ENCODE data around the gene ARHGEF6. TPM values are rescaled to one million over a fixed set of nuclear protein-coding genes. Genes with fewer than 3 reads are reported as not detected.

ARHGEF6 gene
- total RNA-seq, 2 experiments from 2014 or later, result 44.5 to 53.6 TPM

DNA sequence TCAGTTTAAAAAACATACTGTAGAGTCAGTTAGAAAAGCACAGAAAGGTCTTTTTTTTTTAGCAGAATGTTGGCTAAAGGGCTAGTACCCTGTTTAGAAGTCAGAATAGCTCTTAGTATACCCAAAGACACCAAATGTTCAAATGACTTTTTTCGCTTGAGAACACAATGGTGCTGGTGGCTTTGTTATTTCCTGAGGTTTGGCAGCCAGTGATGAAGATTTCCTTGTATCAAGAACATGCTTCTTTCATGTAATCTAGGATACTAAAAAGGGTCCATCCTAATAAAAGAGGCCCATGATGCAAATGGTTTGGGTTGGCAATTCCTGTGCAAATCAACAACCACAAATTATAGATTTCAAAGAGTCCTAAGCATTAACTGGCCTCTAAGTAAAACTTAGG lies 153.8 kb downstream of the ARHGEF6 start:
- ATAC-seq (peak; percentile 6), DNase-seq (no peak)
- intact Hi-C loops (cut with DNase I, micrococcal nuclease), result loop anchor here (1.0 to 2.0 kb wide), 6 partner anchors 10 to 42 kb away; no protein-coding TSS in a partner anchor
- ChIA-PET CTCF (interaction anchor here (0.9 to 2.2 kb wide), 3 partner anchors 10 to 25 kb away, joined by 3 to 6 read pairs (median 6); no protein-coding TSS in a partner anchor), POLR2A (interaction anchor here (0.6 to 3.1 kb wide), 8 partner anchors 8 to 67 kb away, joined by 3 to 20 read pairs (median 4); no protein-coding TSS in a partner anchor)
- H3K36me3 Mint-ChIP-seq (ENCODE audit: low read depth), result peaks cover 8% of the 10 kb centered on the region
- H3K27ac Mint-ChIP-seq, result peak overlapping the region; percentile 93
- H3K4me3 Mint-ChIP-seq, result no peak overlapping the region
- no peaks in the 10 kb centered on the region for H3K9me3 Mint-ChIP-seq (ENCODE audit: low read depth)
- H3K4me1 Mint-ChIP-seq, result peaks cover 89% of the 10 kb centered on the region
- H3K27me3 Mint-ChIP-seq, result no peaks in the 10 kb centered on the region

DNA sequence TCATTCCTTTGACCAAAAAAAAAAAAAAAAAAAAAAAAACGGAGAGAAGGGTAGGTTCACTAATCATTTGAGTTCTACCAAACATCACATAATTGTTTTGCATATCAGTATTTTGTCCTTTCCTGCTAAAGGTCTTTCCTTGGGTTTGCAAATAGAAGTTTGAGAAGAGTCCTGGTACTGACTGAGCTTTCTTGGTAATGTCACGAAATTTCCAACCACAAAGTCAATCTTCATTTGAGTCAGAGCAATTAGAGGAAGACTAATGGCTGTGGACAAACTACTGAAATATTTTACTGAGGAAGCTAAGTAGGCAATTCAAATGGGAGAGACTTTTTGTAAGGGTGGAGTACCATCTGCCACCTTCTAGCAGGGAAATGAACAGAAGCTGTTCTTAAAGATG lies 154.5 kb downstream of the ARHGEF6 start:
- ATAC-seq (peak; percentile 20), DNase-seq (no peak)
- H3K4me1 Mint-ChIP-seq, result peaks cover 92% of the 10 kb centered on the region
- H3K27me3 Mint-ChIP-seq, result no peaks in the 10 kb centered on the region
- peaks cover 8% of the 10 kb centered on the region for H3K36me3 Mint-ChIP-seq (ENCODE audit: low read depth)
- POLR2A ChIA-PET, result interaction anchor here (0.6 to 3.1 kb wide), 6 partner anchors 8 to 42 kb away, joined by 3 to 20 read pairs (median 4); no protein-coding TSS in a partner anchor
- no peak overlapping the region for H3K4me3 Mint-ChIP-seq
- intact Hi-C loops (cut with DNase I, micrococcal nuclease), result loop anchor here (2.0 kb wide), 2 partner anchors 27 to 41 kb away; no protein-coding TSS in a partner anchor
- no peaks in the 10 kb centered on the region for H3K9me3 Mint-ChIP-seq (ENCODE audit: low read depth)
- CTCF ChIA-PET, result interaction anchor here (0.9 to 2.2 kb wide), 3 partner anchors 9 to 26 kb away, joined by 3 to 6 read pairs (median 6); no protein-coding TSS in a partner anchor
- H3K27ac Mint-ChIP-seq, result peak overlapping the region; percentile 93

DNA sequence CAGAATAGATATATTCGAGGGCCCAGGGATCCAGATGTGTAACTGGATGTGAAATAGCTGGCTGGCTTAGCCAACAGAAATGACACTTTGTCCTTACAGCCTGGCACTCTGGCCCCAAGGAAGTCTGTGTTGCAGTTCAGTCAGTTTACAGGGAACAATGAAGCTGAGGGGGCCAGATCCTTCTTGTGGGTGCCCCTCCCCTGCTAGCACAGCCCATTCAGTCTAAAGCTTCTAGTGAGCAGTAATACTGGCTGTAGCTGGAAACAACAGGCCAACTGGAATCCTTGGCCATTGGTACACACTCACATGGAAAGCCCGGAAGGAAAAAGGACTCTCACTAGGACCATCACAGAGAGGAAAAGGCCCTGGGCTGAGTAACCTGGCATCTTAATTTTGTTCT lies 155.5 kb downstream of the ARHGEF6 start:
- DNase-seq (no peak), ATAC-seq (no peak)
- H3K27me3 Mint-ChIP-seq, result no peaks in the 10 kb centered on the region
- H3K36me3 Mint-ChIP-seq (ENCODE audit: low read depth), result peaks cover 8% of the 10 kb centered on the region
- intact Hi-C loops (cut with DNase I, micrococcal nuclease), result no loop called here
- ChIA-PET CTCF (interaction anchor here (1.0 kb wide), 1 partner anchor 23 kb away, joined by 3 read pairs; no protein-coding TSS in a partner anchor), POLR2A (interaction anchor here (3.1 kb wide), 1 partner anchor 33 kb away, joined by 20 read pairs; no protein-coding TSS in a partner anchor)
- H3K9me3 Mint-ChIP-seq (ENCODE audit: low read depth), result no peaks in the 10 kb centered on the region
- no peak overlapping the region for H3K4me3 Mint-ChIP-seq
- H3K4me1 Mint-ChIP-seq, result peaks cover 90% of the 10 kb centered on the region
- peak overlapping the region; percentile 92 for H3K27ac Mint-ChIP-seq

DNA sequence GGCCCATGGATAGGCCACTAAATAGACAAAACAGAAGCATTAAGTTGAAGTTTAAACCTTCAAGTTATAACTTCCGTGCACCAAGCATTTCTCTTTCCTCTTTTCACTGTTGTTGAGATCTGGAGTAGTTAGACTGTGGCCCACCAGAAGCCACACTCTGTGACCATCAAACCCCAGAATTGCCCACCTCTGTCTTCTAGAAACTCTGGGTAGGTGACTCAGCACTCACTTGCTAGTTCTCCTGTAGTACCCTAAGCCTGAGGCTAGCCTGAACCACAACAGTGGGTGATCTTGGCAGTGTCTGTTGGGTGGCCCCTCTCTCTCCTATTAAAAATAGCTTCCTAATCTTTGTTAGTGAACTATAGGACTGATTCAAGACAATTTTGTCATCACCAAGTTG lies 157.3 kb downstream of the ARHGEF6 start:
- Mint-ChIP-seq H3K27me3 (no peaks in the 10 kb centered on the region), H3K9me3 (ENCODE audit: low read depth) (no peaks in the 10 kb centered on the region), H3K4me3 (no peak overlapping the region), H3K4me1 (peaks cover 90% of the 10 kb centered on the region), H3K27ac (peak overlapping the region; percentile 12), H3K36me3 (ENCODE audit: low read depth) (peaks cover 5% of the 10 kb centered on the region)
- POLR2A ChIA-PET, result no interaction called here
- intact Hi-C loops (cut with DNase I, micrococcal nuclease), result no loop called here
- CTCF ChIA-PET, result no interaction called here
- DNase-seq, result no peak
- no peak for ATAC-seq

DNA sequence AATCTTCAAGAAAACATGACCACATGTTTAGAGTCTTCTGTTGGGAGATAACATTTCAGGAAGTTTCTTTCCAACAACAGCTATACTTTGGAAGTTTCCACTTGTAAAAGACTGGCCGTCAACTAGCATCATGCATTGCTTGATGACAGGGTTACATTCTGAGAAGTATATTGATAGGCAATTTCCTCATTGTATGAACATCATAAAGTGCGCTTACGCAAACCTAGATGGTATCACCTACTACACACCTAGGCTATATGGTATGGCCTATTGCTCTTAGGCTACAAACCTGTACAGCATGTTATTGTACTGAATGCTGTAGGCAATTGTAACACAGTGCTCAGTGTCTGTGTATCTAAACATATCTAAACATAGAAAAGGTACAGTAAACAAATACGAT lies 158.2 kb downstream of the ARHGEF6 start:
- peaks cover 89% of the 10 kb centered on the region for H3K4me1 Mint-ChIP-seq
- H3K27me3 Mint-ChIP-seq, result no peaks in the 10 kb centered on the region
- CTCF ChIA-PET, result interaction anchor here (1.0 to 1.6 kb wide), 3 partner anchors 13 to 60 kb away, joined by 3 to 7 read pairs (median 4); no protein-coding TSS in a partner anchor
- H3K36me3 Mint-ChIP-seq (ENCODE audit: low read depth), result peaks cover 5% of the 10 kb centered on the region
- intact Hi-C loops (cut with DNase I, micrococcal nuclease), result no loop called here
- no peak for DNase-seq
- no peak overlapping the region for H3K27ac Mint-ChIP-seq
- no peak for ATAC-seq
- no peak overlapping the region for H3K4me3 Mint-ChIP-seq
- POLR2A ChIA-PET, result interaction anchor here (1.0 kb wide), 1 partner anchor 37 kb away, joined by 5 read pairs; no protein-coding TSS in a partner anchor
- no peaks in the 10 kb centered on the region for H3K9me3 Mint-ChIP-seq (ENCODE audit: low read depth)

DNA sequence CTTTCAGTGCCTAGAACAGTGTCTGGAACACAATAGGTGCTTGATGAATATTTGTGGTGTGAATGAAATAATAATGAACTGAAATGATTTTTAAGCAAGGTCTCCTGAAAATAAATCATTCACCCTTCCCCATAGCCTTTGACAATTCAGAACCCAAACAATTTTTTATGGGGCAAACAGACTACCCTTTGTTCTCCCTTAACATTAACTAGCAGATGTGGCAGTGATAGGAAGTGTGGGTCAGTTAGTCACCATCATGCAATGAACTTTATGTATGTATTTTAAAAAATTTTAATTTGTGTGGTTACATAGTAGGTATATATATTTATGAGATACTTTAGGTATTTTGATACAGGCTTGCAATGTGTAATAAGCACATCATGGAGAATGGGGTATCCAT lies 160.0 kb downstream of the ARHGEF6 start:
- peaks cover 86% of the 10 kb centered on the region for H3K4me1 Mint-ChIP-seq
- intact Hi-C loops (cut with DNase I, micrococcal nuclease), result loop anchor here (1.0 to 2.0 kb wide), 2 partner anchors 14 to 27 kb away; no protein-coding TSS in a partner anchor
- H3K4me3 Mint-ChIP-seq, result no peak overlapping the region
- ATAC-seq (no peak), DNase-seq (no peak)
- H3K27ac Mint-ChIP-seq, result peak overlapping the region; percentile 84
- ChIA-PET POLR2A (interaction anchor here (1.4 kb wide), 1 partner anchor 32 kb away, joined by 6 read pairs; no protein-coding TSS in a partner anchor), CTCF (interaction anchor here (1.6 kb wide), 1 partner anchor 26 kb away, joined by 7 read pairs; no protein-coding TSS in a partner anchor)
- peaks cover 5% of the 10 kb centered on the region for H3K36me3 Mint-ChIP-seq (ENCODE audit: low read depth)
- no peaks in the 10 kb centered on the region for H3K27me3 Mint-ChIP-seq
- H3K9me3 Mint-ChIP-seq (ENCODE audit: low read depth), result no peaks in the 10 kb centered on the region

DNA sequence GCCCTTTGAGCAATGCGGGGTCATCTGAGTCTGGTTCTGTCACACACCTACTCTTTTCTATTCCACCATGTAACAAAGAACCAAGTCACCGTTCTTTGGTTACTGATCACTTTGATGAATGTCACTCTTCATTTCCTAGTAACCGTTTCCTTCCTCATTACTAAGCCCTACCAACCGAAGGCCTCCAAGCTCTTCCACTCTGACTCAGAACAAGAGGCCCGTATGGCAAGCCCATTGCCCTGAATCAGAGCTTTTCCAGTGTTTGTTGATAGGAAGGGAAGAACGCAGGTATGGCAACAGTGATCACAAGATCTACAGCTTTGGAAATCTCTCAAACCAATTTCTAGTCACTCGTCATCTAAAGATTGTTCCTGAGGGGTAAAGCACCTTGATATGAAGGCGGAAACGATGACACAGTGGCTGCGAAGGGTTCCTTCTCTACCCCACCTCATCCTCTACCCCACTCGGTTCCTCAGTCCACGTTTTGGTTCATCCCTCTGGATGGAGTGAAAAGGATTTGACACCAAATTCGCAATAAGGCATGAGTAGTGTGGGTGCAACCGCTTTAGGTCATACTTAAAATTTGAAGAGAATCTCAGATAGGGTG lies 160.7 kb downstream of the ARHGEF6 start:
- ATAC-seq, result peak; percentile 71
- no peaks in the 10 kb centered on the region for H3K27me3 Mint-ChIP-seq
- no peak overlapping the region for H3K4me3 Mint-ChIP-seq
- peaks cover 84% of the 10 kb centered on the region for H3K4me1 Mint-ChIP-seq
- ChIA-PET POLR2A (interaction anchor here (0.8 to 1.4 kb wide), 11 partner anchors 15 to 75 kb away, joined by 3 to 6 read pairs (median 4); no protein-coding TSS in a partner anchor), CTCF (interaction anchor here (1.0 kb wide), 1 partner anchor 9 kb away, joined by 3 read pairs; no protein-coding TSS in a partner anchor)
- intact Hi-C loops (cut with DNase I, micrococcal nuclease), result loop anchor here (1.0 to 2.0 kb wide), 3 partner anchors 15 to 31 kb away; no protein-coding TSS in a partner anchor
- H3K27ac Mint-ChIP-seq, result peak overlapping the region; percentile 84
- H3K36me3 Mint-ChIP-seq (ENCODE audit: low read depth), result peaks cover 5% of the 10 kb centered on the region
- no peaks in the 10 kb centered on the region for H3K9me3 Mint-ChIP-seq (ENCODE audit: low read depth)
- DNase-seq, result peak; percentile 68

DNA sequence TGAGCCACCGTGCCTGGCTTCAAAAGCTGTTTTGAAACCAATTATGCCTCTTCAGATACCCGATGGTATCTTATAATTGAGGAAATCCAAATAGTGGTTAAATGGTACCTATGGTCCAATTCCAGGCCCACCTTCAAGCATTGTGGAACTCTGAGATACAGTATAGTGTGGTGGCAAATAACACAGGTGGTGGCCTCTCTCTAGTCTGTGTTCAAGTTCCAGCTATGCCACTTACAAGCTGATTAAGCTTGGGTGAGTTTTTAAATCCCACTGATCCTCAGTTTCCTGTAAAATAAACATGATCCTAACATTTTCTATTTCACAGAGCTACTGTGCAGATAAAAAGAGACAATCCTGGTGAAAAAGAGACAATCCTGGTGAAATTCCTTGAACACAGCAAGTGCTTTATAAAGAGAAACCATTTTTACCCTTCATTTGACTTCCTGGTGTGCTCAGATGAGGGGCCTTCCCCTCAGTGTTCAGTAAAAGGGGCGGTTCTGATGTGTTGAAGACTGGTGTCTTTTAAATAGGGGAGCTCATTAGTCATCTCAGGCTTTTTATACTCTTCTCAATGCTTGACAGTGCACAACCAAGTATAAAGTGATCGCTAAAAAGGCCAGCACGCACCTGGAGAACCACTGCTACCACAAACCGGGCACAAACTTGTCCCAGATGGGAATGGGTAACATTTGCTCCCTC lies 163.6 kb downstream of the ARHGEF6 start:
- POLR2A ChIA-PET, result interaction anchor here (0.6 to 2.0 kb wide), 8 partner anchors 9 to 344 kb away, joined by 3 to 7 read pairs (median 4); no protein-coding TSS in a partner anchor
- H3K36me3 Mint-ChIP-seq (ENCODE audit: low read depth), result no peaks in the 10 kb centered on the region
- no peaks in the 10 kb centered on the region for H3K27me3 Mint-ChIP-seq
- H3K4me3 Mint-ChIP-seq, result peak overlapping the region; percentile 44
- CTCF ChIA-PET, result interaction anchor here (0.8 to 2.6 kb wide), 9 partner anchors 9 to 80 kb away, joined by 3 to 9 read pairs (median 4); no protein-coding TSS in a partner anchor
- peaks cover 79% of the 10 kb centered on the region for H3K4me1 Mint-ChIP-seq
- DNase-seq (peak; percentile 53), ATAC-seq (peak; percentile 82)
- no peaks in the 10 kb centered on the region for H3K9me3 Mint-ChIP-seq (ENCODE audit: low read depth)
- H3K27ac Mint-ChIP-seq, result peak overlapping the region; percentile 87
- intact Hi-C loops (cut with DNase I, micrococcal nuclease), result loop anchor here in 1 of 2 experiments (1.0 kb wide), 1 partner anchor 10 kb away; no protein-coding TSS in a partner anchor

Other genes with a start within 250 kb of the ARHGEF6 start
- not detected for gene VGLL1, start 248.7 kb downstream of the ARHGEF6 start, total RNA-seq
- gene CD40LG, start 132.8 kb downstream of the ARHGEF6 start, total RNA-seq, result 100 to 1,000 TPM; 123 to 146 TPM
- 100 to 1,000 TPM; 320 to 414 TPM for gene RBMX, start 99.8 kb upstream of the ARHGEF6 start, total RNA-seq

Measured in activated CD4-positive, alpha-beta T cell treated with anti-CD3 and anti-CD28 coated beads for 36 hours (primary cell).